GM18951 (cell line): ENCODE results near the gene FGFRL1.

Experiments
- POLR2A ChIP-seq: IDR thresholded peaks from 4 replicates; pipeline ENCODE4 v1.6.1; 2011; ENCODE audit warnings: mild to moderate bottlenecking; ENCODE audit not compliant: insufficient read length, insufficient read depth; ENCODE audit errors: extremely low read depth
- in situ Hi-C: fragments of 300-500 bp; cut with MboI; formaldehyde crosslinking; loops from one replicate; pipeline ENCODE4 v1.12.0; 2022; ENCODE audit warnings: low sequenced_read_pairs, mixed read lengths, inconsistent platforms; ENCODE audit not compliant: unreplicated experiment

The FGFRL1 gene

GRCh38 chr4:1001561-1002130 is 9.8 kb upstream of the FGFRL1 start:
- no peak for TF ChIP-seq POLR2A
- in situ Hi-C loops = no loop called here

DNA sequence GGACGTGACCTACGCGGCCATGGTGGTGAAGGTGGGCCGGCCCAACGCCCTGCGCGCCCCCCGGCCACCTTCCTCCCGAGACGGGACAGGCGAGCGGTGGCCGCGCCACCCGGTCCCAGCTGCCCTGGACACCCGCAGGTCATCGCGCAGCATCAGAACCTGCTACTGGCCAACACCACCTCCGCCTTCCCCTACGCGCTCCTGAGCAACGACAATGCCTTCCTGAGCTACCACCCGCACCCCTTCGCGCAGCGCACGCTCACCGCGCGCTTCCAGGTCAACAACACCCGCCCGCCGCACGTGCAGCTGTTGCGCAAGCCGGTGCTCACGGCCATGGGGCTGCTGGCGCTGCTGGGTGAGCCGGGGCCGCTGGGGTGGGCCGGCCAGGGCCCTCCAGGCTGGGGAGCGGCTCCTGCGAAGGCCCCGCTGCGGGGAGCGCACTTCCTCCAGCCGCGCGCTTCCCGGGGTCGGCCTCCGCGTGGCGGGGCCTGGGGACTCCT is 9.2 kb upstream of the FGFRL1 start:
- in situ Hi-C loops = no loop called here
- no peak for TF ChIP-seq POLR2A

DNA sequence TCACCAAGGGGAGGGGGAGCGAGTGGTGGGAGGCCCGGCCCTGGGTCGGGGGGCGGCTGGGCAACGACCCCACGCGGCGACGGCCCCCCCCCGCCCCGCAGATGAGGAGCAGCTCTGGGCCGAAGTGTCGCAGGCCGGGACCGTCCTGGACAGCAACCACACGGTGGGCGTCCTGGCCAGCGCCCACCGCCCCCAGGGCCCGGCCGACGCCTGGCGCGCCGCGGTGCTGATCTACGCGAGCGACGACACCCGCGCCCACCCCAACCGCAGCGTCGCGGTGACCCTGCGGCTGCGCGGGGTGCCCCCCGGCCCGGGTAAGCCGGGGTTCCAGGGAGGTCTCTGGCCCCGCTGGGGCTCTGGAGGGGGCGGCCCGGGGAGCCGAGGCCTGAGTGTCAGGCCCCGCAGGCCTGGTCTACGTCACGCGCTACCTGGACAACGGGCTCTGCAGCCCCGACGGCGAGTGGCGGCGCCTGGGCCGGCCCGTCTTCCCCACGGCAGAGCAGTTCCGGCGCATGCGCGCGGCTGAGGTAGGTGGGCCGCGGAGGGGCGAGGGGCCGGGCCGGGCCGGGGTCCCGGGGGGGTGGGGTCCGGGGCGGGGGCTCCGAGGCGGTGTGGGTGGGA is 8.7 kb upstream of the FGFRL1 start:
- in situ Hi-C loops = no loop called here
- no peak for TF ChIP-seq POLR2A

DNA sequence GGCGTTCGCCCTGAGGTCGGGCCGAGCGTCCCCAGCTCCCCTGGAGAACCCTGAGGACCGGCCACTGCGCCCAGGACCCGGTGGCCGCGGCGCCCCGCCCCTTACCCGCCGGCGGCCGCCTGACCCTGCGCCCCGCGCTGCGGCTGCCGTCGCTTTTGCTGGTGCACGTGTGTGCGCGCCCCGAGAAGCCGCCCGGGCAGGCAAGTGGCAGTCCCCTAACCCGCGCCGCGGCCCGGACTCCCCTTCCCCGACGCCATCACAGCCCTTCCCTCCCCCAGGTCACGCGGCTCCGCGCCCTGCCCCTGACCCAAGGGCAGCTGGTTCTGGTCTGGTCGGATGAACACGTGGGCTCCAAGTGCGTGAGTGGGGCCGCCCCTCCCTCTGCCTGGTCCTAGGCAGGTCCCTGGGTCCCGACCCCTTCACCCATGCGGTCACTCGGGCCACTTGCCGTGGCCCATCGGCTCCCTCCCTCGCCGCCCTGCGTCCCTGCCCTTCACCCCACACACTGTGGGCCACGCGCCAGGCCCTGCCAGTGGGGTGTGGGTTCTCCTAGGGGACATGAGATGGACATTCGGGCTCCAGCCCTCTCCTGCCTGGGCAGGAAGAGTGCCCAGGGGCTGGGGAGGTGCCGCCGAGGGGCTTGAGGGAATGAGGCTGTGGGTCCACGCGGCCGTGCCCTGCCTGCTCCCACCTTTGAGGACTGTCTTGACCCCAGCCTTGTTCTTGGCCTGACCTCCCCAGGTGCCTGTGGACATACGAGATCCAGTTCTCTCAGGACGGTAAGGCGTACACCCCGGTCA is 8.0 kb upstream of the FGFRL1 start:
- in situ Hi-C loops = no loop called here
- no peak for TF ChIP-seq POLR2A

DNA sequence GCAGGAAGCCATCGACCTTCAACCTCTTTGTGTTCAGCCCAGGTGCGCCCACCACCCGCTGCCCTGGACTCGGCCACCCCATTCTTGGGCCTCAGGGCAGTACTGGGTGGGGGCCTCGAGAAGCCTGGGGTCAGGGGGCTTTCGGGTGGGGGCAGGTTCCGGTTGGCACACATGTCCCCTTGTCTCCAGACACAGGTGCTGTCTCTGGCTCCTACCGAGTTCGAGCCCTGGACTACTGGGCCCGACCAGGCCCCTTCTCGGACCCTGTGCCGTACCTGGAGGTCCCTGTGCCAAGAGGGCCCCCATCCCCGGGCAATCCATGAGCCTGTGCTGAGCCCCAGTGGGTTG is 7.4 kb upstream of the FGFRL1 start:
- in situ Hi-C loops = no loop called here

GRCh38 chr4:1004557-1005485 is 6.6 kb upstream of the FGFRL1 start:
- no peak for TF ChIP-seq POLR2A
- in situ Hi-C loops = no loop called here

More for the DNA sequence above, 7.4 kb upstream of the FGFRL1 start:
- TF ChIP-seq POLR2A = no peak

DNA sequence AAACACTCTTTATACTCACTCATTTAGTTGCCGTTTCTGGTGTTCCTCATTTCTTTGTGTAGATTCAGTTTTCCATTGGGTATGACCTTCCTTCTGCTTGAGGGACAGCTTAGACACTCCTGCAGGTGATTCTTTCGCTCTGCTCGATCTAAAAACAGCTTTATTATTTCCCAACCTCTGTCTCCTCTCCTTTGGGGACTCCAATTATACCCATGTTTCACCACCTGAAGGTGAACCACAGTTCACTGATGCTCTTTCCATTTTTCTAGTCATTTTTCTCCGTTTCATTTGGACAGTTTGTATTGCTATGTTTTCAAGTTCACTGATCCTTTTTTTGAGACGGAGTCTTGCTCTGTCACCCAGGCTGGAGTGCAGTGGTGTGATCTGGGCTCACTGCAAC is 4.6 kb upstream of the FGFRL1 start:
- in situ Hi-C loops = no loop called here
- no peak for TF ChIP-seq POLR2A

DNA sequence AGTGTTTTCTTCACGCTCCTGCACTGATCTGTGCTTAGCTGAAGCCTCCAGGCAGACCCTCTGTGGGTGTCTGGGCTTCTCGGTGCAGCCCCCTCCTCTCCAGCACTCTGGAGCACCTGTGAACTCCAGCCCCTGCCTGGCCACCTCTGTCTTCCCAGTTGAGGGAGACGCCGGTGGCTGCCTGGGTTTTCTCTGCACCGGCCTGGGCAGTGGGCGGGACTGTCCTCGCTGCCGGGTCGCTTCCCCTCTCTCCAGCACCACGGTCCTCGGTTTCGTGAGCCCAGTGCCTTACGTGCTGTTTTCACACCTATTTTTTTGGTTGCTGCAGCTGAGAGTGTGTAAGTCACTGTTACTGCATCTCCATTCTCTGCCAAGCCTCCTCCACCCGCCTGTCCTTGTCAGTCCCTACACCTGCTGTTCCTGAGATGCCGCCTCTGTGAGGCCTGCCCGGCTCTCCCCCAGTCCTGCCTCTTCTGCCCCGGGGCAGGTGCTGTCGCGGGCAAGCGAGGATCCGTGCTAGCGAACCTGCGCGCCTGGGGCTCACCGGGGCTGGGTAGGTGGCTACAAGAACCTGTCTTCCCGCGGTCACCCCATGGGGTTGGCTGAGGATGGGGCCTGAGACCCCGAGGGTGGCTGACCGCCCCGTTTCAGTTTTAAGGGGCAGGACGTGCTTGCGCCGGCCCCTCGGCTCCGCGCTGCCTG is 2.4 kb upstream of the FGFRL1 start:
- TF ChIP-seq POLR2A = no peak
- in situ Hi-C loops = no loop called here

- in situ Hi-C loops = no loop called here
- TF ChIP-seq POLR2A = no peak
These were observed 1.7 kb upstream of the FGFRL1 start for GRCh38 chr4:1009542-1010394.

- TF ChIP-seq POLR2A = no peak
- in situ Hi-C loops = no loop called here
These were observed 918 bp upstream of the FGFRL1 start for GRCh38 chr4:1010395-1011021.

DNA sequence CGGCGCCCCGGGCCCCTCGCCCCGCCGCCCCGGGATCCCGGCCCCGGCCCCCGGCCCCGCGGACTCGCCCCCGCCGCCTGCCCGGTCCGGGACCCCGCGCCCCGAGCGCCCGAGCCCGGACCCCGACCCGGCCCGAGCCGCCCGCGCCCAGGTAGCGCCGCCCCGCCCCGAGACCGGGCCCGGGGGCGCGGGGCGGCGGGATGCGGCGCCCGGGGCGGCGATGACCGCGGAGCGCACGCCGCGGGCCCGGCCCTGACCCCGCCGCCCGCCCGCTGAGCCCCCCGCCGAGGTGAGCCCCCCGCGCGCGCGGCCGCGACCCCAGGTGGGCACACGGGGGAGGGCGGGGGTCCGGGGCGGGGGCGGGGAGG is 224 bp downstream of the FGFRL1 start:
- in situ Hi-C loops = no loop called here
- TF ChIP-seq POLR2A = no peak
